ENCODE data around the gene PITPNC1.
"Not testable (repeated sequence)": the region's sequence is repeated elsewhere in the genome, so short reads cannot be mapped to it uniquely, and the experiment has no call there.

PITPNC1 gene

DNA sequence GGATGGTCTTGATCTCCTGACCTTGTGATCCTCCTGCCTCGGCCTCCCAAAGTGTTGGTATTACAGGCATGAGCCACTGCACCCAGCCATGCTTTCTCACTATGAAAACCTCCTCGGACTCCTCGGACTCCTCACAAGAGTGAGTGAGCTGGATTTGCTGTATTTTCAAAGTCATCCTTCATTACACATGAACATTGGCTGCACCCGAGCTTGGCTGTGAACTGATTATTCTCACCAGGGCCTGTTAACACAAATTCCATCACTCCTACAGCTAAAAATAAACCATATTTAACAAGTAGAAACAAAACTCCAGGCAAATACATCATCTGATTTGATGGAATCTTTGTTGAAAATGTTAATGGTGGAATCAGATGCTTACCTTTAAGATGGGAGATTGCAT is 50.3 kb downstream of the PITPNC1 start:
- in situ Hi-C loops (cut with MboI; ENCODE audit: low sequenced_read_pairs): no loop called here

DNA sequence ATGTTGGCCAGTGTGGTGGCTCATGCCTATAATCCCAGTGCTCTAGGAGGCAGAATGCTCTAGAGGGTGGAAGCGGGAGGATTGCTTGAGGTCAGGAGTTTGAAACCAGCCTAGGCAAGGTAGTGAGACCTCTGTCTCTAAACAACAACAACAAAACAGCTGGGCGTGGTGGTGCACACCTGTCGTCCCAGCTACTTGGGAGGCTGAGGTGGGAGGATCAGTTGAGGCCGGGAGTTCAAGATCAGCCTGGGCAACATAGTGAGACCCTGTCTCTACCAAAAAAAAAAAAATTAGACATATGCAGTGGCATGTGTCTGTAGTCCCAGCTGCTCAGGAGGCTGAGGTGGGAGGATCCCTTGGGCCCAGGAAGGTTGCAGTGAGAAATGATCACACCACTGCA is 53.4 kb downstream of the PITPNC1 start:
- in situ Hi-C loops (cut with MboI; ENCODE audit: low sequenced_read_pairs): not testable (repeated sequence)

- in situ Hi-C loops (cut with MboI; ENCODE audit: low sequenced_read_pairs): no loop called here
Measured at GRCh38 chr17:67431249-67432015, 54.4 kb downstream of the PITPNC1 start.

- in situ Hi-C loops (cut with MboI; ENCODE audit: low sequenced_read_pairs): no loop called here
Measured at GRCh38 chr17:67433248-67433924, 56.3 kb downstream of the PITPNC1 start.

DNA sequence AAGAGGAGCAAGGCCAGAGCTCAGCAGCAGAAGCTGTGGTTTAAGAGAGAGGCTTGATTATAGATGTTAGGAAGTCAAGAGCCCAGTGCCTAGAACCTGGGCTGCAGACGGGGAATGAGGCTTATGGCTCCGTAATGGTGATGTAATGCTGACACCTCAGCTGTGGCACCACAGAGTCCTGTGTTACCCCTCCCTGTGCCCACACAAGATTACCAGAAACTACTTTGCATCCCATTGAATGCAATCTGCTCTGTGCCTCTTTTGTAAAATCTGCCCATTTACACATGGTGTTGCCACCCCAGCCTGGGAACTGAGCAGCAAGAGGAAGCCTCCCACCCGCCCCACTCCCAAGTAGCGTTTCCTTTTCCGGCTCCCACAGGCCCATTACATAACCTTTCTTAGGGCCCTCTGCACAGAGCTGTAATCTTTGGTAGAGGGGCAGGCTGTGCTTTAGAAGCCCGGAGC is 57.0 kb downstream of the PITPNC1 start:
- in situ Hi-C loops (cut with MboI; ENCODE audit: low sequenced_read_pairs): no loop called here

- in situ Hi-C loops (cut with MboI; ENCODE audit: low sequenced_read_pairs): no loop called here
Measured at GRCh38 chr17:67435122-67435521, 58.0 kb downstream of the PITPNC1 start.

GRCh38 chr17:67435786-67436185 is 58.7 kb downstream of the PITPNC1 start:
- in situ Hi-C loops (cut with MboI; ENCODE audit: low sequenced_read_pairs): no loop called here

DNA sequence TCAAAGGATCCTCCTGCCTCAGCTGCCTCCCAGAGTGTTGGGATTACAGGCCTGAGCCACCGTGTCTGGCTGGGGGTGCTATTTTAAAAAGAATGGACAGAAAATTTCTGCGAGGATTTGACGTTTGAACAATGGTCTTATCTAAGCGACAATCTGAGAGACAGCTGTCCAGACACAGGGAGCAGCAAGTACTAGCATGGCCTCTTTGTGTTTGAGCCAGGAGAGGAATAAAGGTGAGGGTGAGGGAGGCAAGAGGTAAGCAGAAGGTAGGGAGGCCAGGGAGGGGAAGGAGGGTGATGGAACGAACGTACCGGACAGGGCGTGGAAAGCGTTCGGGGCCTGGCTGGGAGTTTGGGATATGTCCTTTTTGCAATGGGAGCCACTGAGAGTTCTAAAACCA is 59.2 kb downstream of the PITPNC1 start:
- in situ Hi-C loops (cut with MboI; ENCODE audit: low sequenced_read_pairs): no loop called here

DNA sequence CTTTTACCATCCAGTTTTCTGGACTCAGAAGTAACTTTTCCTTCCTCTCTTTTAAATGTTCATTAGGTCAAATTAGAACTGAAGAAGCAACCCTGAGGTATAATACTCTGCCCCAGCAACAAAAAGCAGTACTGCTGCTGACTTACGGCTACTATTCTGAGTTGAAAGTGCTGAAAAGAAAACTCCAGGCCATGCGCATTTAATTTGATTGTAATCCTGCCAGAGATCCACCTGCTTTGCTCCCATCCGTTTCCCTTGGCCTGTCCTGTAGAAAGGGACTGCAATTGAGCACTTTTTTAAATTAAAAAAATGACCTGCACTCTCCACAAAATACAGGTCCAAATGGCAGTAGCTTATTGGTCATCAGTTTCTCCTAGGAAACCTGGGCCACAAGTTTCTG is 61.6 kb downstream of the PITPNC1 start:
- in situ Hi-C loops (cut with MboI; ENCODE audit: low sequenced_read_pairs): no loop called here

DNA sequence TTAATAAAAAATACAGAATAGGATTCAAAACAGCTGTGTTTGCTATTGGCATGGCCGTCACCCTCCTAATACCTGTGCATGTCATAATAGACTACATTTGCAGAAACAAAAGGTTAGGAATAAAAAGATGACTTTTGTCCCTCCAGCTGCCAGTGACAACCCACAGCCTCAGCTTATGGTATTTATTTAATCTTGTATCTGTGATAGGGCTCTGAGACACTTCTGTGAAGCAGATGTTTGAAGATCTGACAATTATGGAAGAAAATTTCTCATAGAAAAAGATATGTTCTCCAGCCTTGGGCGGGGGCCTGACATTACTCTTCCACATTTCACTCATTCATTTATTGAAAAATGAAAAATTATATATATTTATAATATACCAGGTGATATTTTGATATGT is 62.2 kb downstream of the PITPNC1 start:
- in situ Hi-C loops (cut with MboI; ENCODE audit: low sequenced_read_pairs): no loop called here

DNA sequence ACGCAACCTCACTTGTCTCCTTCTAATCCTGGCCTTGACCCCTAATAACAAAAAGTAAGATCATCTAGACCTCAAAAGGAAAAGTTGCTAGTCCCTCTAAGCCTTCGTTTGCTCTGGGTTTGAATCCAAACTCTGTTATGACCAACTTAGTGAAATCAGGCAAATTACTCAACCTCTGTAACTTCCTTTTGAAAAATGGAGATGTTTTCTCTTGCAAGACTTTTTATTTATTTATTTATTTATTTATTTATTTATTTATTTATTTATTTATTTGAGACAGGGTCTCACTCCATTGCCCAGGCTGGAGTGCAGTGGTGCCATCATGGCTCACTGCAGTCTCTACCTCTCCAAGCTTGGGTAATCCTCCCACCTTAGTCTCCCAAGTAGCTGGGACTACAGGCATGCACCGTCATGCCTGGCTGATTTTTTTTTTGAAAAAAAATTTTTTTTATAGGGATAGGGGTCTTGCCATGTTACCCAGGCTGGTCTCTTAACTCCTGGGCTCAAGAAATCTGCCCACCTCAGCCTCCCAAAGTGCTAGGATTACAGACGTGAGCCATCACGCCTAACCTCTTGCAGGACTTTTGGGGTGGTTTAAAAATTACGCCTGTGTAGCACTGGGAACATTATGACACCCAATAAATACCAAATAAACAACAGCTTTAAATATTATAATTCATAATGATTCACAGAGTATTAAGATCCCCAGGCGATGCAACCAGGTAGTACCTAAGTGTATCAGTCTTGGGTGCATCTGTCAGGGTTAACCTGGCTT is 63.4 kb downstream of the PITPNC1 start:
- in situ Hi-C loops (cut with MboI; ENCODE audit: low sequenced_read_pairs): no loop called here

GRCh38 chr17:67441052-67441895 is 64.2 kb downstream of the PITPNC1 start:
- in situ Hi-C loops (cut with MboI; ENCODE audit: low sequenced_read_pairs): no loop called here

- in situ Hi-C loops (cut with MboI; ENCODE audit: low sequenced_read_pairs): no loop called here
Measured at GRCh38 chr17:67441896-67442219, 64.8 kb downstream of the PITPNC1 start.

GRCh38 chr17:67442787-67443624 is 65.9 kb downstream of the PITPNC1 start:
- in situ Hi-C loops (cut with MboI; ENCODE audit: low sequenced_read_pairs): no loop called here

GRCh38 chr17:67443931-67444595 is 67.0 kb downstream of the PITPNC1 start:
- in situ Hi-C loops (cut with MboI; ENCODE audit: low sequenced_read_pairs): no loop called here

GRCh38 chr17:67448449-67448848 is 71.4 kb downstream of the PITPNC1 start:
- in situ Hi-C loops (cut with MboI; ENCODE audit: low sequenced_read_pairs): no loop called here

DNA sequence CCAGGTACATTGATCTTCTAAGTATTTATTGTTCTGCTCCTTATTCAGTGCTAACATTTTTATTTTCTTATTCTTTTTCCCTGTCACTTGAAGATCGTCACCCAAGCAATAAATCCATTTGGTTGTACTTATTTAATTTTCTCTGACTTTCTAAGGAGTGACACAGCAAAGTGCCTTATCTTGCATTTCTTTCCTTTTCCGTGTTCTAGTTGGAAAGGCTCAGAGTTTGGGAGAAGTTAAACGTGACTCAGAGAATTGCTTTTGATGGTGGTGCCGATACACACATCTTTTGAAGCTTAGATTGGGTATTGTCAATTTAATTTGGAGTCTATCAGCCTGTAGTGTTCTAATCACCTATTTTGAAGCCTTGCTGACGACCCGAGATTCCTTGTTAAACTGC is 72.0 kb downstream of the PITPNC1 start:
- in situ Hi-C loops (cut with MboI; ENCODE audit: low sequenced_read_pairs): no loop called here

DNA sequence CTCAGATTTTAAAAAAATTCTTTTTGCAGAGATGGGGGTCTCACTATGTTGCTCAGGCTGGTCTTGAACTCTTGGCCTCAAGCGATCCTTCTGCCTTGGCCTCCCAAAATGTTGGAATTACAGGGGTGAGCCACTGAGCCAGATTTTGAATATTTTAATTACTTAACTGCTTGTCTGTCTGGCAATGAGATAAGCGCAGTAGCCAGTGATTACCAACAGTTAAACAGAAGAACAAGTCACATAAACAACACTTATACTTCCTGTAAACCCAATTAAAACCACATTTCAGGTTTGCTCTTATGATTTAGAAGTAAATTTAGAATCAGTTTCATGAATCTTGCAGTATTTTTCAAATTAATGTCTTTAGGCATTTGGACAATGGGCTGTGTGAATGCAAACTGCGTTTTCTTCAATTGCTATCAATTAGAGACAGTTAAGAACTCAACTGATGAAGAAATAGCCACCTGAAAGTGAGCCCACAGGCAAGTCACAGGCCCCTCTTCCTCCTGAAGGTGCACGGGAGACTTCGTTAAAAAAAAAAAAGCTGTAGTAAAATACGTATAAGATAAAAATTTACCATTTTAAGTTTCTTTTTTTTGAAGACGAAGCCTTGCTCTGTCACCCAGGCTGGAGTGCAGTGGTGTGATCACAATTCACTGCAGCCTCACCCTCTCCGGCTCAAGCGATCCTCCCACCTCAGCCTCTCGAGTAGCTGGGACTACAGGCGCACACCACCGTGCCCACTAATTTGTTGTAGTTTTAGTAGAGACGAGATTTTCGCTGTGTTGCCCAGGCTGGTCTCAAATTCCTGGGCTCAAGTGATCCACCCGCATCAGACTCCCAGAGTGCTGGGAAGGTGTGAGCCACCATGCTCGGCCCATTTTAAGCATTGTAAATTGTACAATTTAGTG is 73.0 kb downstream of the PITPNC1 start:
- in situ Hi-C loops (cut with MboI; ENCODE audit: low sequenced_read_pairs): no loop called here

All from HL-60/S4 treated with phorbol 12-myristate 13-acetate at 8.2 ng/mL for 4 days and 3 days (cell line).